Upper lobe of left lung (tissue), 6 donors: Measurements from ENCODE around the gene RBKS. TPM values are rescaled to one million over a fixed set of nuclear protein-coding genes. Genes with fewer than 3 reads are reported as not detected.

Source experiments
- ATAC-seq, 2 donors: fragments of 200-7000 bp; cut with Tn5 transposase; one replicate each; pipeline ENCODE4 v1.9.1; 2022; ENCODE audit warnings: mild to moderate bottlenecking in 2 of 2, moderate library complexity in 2 of 2; ENCODE audit not compliant: low FRiP score in 2 of 2
- DNase-seq, 2 donors: peaks; one replicate each; pipeline ENCODE4 v3.0.0-alpha.2; 2019 to 2020
- H3K27ac ChIP-seq, 4 donors: fragments of 200-600 bp; sonication (generic); one replicate each; pipeline ENCODE4 v1.5.1; 2016 to 2019
- H3K27me3 ChIP-seq, 4 donors: fragments of 200-600 bp; sonication (generic); one replicate each; pipeline ENCODE4 v1.5.1; 2017 to 2019
- H3K36me3 ChIP-seq, 4 donors: fragments of 200-600 bp; sonication (generic); one replicate each; pipeline ENCODE4 v1.5.1; 2016 to 2019
- H3K4me1 ChIP-seq, 4 donors: fragments of 200-600 bp; sonication (generic); one replicate each; pipeline ENCODE4 v1.5.1; 2018 to 2019
- H3K4me3 ChIP-seq, 4 donors: fragments of 200-600 bp; sonication (generic); one replicate each; pipeline ENCODE4 v1.5.1; 2017 to 2019; ENCODE audit warnings: mild to moderate bottlenecking in 2 of 4, moderate library complexity in 1 of 4
- H3K9me3 ChIP-seq, 4 donors: fragments of 200-600 bp; sonication (generic); one replicate each; pipeline ENCODE4 v1.5.1; 2018 to 2019
- EP300 ChIP-seq, 4 donors: sonication (generic); formaldehyde crosslinking; IDR thresholded peaks; one replicate each; pipeline ENCODE4 v1.5.1; 2017; ENCODE audit warnings: antibody characterized with exemption in 4 of 4, control low read depth in 2 of 4
- POLR2A ChIP-seq, 4 donors: fragments of 450-650 bp; IDR thresholded peaks; one replicate each; pipeline ENCODE4 v1.5.1; 2016 to 2017; ENCODE audit warnings: antibody characterized with exemption in 4 of 4, mild to moderate bottlenecking in 2 of 4
- POLR2AphosphoS5 ChIP-seq, 2 donors: sonication (generic); formaldehyde crosslinking; IDR thresholded peaks; one replicate each; pipeline ENCODE4 v1.5.1; 2017; ENCODE audit warnings: antibody characterized with exemption in 2 of 2
- WGBS, 2 donors: methylation state at CpG; one replicate each; pipeline ENCODE4 v1.1.5; 2017 to 2018; 5-methylcytosine and 5-hydroxymethylcytosine counted together
- total RNA-seq, 6 donors: library from RNA; depleted of rRNA in 4 of 6; stranded (reverse); fragments of >200 nt in 4 of 6; gene quantifications; one replicate each; pipeline versions ENCODE4 v1.1.0 to v1.2.1, GENCODE V29; 2016 to 2021
- TF ChIP-seq, protein P1 (sequence below), 6 experiments: fragments of 450-650 bp in 4 of 6; fragments of 200-600 bp in 2 of 6; sonication (generic) in 2 of 6; IDR thresholded peaks; one replicate each; pipeline ENCODE4 v1.5.1; 2016 to 2019; ENCODE audit warnings: antibody characterized with exemption in 6 of 6
- donor health status: DM: no; HTN: no; CAD: no; lungs with moderate emphysema.
- donor health status: DM: no; HTN: yes; CAD: no; lungs with severe emphysema.

Gene RBKS
- total RNA-seq, 6 donors from 2014 or later: 2.9 to 5.4 (median 3.2) TPM

- peak in 1 of 2 donors; percentile 86 for TF ChIP-seq POLR2AphosphoS5 (IDR thresholded peaks at IDR 0.05)
- TF ChIP-seq EP300 (IDR thresholded peaks at IDR 0.05): peak in 3 of 4 donors; percentile 30 to 90 (median 86)
- TF ChIP-seq, protein P1, sequence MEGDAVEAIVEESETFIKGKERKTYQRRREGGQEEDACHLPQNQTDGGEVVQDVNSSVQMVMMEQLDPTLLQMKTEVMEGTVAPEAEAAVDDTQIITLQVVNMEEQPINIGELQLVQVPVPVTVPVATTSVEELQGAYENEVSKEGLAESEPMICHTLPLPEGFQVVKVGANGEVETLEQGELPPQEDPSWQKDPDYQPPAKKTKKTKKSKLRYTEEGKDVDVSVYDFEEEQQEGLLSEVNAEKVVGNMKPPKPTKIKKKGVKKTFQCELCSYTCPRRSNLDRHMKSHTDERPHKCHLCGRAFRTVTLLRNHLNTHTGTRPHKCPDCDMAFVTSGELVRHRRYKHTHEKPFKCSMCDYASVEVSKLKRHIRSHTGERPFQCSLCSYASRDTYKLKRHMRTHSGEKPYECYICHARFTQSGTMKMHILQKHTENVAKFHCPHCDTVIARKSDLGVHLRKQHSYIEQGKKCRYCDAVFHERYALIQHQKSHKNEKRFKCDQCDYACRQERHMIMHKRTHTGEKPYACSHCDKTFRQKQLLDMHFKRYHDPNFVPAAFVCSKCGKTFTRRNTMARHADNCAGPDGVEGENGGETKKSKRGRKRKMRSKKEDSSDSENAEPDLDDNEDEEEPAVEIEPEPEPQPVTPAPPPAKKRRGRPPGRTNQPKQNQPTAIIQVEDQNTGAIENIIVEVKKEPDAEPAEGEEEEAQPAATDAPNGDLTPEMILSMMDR (IDR thresholded peaks at IDR 0.05): no peak
- peak in 1 of 4 donors; percentile 25 for TF ChIP-seq POLR2A (IDR thresholded peaks at IDR 0.05)
- peaks cover 19 to 24% (median 22%) of the 10 kb centered on the region in 4 donors for H3K4me1 ChIP-seq
- no peaks in the 10 kb centered on the region for H3K27me3 ChIP-seq
- peak overlapping the region; percentile 24 to 83 (median 74) for H3K27ac ChIP-seq
- H3K9me3 ChIP-seq: no peaks in the 10 kb centered on the region
- ATAC-seq: peak; percentile 53 to 83
- 26 to 45% methylated on average over 4 of the region's 4 CpGs for WGBS, 2 donors
- H3K36me3 ChIP-seq: no peaks in the 10 kb centered on the region
- no peak for DNase-seq
- no peak overlapping the region for H3K4me3 ChIP-seq
Measured at GRCh38 chr2:27920148-27920885, 30.1 kb upstream of the RBKS start.

- ATAC-seq (peak in 1 of 2 donors; percentile 75), DNase-seq (peak in 1 of 2 donors; percentile 31)
- Histone ChIP-seq H3K27me3 (no peaks in the 10 kb centered on the region), H3K36me3 (no peaks in the 10 kb centered on the region), H3K4me3 (no peak overlapping the region), H3K27ac (peak overlapping the region; percentile 31 to 66 (median 56)), H3K9me3 (no peaks in the 10 kb centered on the region), H3K4me1 (peaks cover 25 to 32% (median 30%) of the 10 kb centered on the region in 4 donors)
- TF ChIP-seq POLR2AphosphoS5 (IDR thresholded peaks at IDR 0.05) (no peak), EP300 (IDR thresholded peaks at IDR 0.05) (no peak), POLR2A (IDR thresholded peaks at IDR 0.05) (no peak)
- TF ChIP-seq, protein P1 (IDR thresholded peaks at IDR 0.05): no peak
- 51 to 56% methylated on average over 1 of the region's 1 CpG for WGBS, 2 donors
Measured at GRCh38 chr2:27916293-27916995, 26.3 kb upstream of the RBKS start.

DNA sequence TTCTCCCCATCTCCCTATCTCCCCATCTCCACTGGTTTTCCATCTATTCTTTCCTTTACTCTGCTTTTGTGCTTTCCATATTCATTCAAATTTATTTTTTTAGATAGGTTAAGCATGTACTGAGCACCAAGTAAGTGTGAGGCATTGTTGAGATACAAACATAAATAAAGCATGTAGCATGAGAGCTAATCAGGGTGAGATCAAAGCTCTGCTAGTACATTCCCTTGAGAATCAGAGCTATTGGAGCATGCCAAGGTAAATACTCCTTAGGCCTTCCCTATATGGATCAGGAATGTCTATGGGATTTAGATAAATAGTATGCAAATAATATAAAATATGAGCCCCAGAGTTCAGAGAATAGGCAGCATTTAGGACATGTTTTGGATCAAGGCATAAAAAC lies 25.7 kb upstream of the RBKS start:
- no peaks in the 10 kb centered on the region for H3K36me3 ChIP-seq
- no peaks in the 10 kb centered on the region for H3K9me3 ChIP-seq
- DNase-seq (no peak), ATAC-seq (no peak)
- H3K4me3 ChIP-seq: no peak overlapping the region
- TF ChIP-seq POLR2A (IDR thresholded peaks at IDR 0.05) (no peak), POLR2AphosphoS5 (IDR thresholded peaks at IDR 0.05) (no peak), EP300 (IDR thresholded peaks at IDR 0.05) (no peak)
- TF ChIP-seq, protein P1 (IDR thresholded peaks at IDR 0.05): no peak
- peaks cover 22 to 28% (median 27%) of the 10 kb centered on the region in 4 donors for H3K4me1 ChIP-seq
- no peaks in the 10 kb centered on the region for H3K27me3 ChIP-seq
- peak overlapping the region; percentile 31 to 66 (median 54) for H3K27ac ChIP-seq

- TF ChIP-seq POLR2A (IDR thresholded peaks at IDR 0.05) (no peak), EP300 (IDR thresholded peaks at IDR 0.05) (peak in 1 of 4 donors; percentile 61), POLR2AphosphoS5 (IDR thresholded peaks at IDR 0.05) (no peak)
- TF ChIP-seq, protein P1 (IDR thresholded peaks at IDR 0.05): no peak
- no peaks in the 10 kb centered on the region for H3K27me3 ChIP-seq
- no peaks in the 10 kb centered on the region for H3K36me3 ChIP-seq
- DNase-seq (no peak), ATAC-seq (peak in 1 of 2 donors; percentile 64)
- H3K4me3 ChIP-seq: no peak overlapping the region
- peak overlapping the region in 3 of 4 donors; percentile 47 to 66 (median 62) for H3K27ac ChIP-seq
- H3K4me1 ChIP-seq: peaks cover 20 to 24% (median 22%) of the 10 kb centered on the region in 4 donors
- WGBS, 2 donors: 55 to 57% methylated on average over 5 of the region's 5 CpGs
- H3K9me3 ChIP-seq: no peaks in the 10 kb centered on the region
Measured at GRCh38 chr2:27915191-27915590, 25.0 kb upstream of the RBKS start.
